Measurements from ENCODE around the gene EBPL.

Gene EBPL

GRCh38 chr13:49690995-49691784, at the start of gene EBPL:
TSS of gene EBPL (minus strand) at chr13:49691486. CDS start at chr13:49691424, 62 bp downstream.
- FAIRE-seq, result peak; percentile 56

- no peak for FAIRE-seq
Observed at GRCh38 chr13:49740870-49741269, 49.6 kb upstream of the EBPL start.

GRCh38 chr13:49739498-49740187, 48.4 kb upstream of the EBPL start:
- FAIRE-seq, result no peak

- FAIRE-seq, result no peak
Observed at GRCh38 chr13:49733181-49733951, 42.1 kb upstream of the EBPL start.

- no peak for FAIRE-seq
Observed at GRCh38 chr13:49731766-49732165, 40.5 kb upstream of the EBPL start.

- FAIRE-seq, result no peak
Observed at GRCh38 chr13:49716615-49717014, 25.3 kb upstream of the EBPL start.

GRCh38 chr13:49714757-49715156, 23.5 kb upstream of the EBPL start:
- FAIRE-seq, result peak; percentile 84

GRCh38 chr13:49711218-49711863, 20.1 kb upstream of the EBPL start:
- no peak for FAIRE-seq

- FAIRE-seq, result peak; percentile 93
Observed at GRCh38 chr13:49704264-49704663, 13.0 kb upstream of the EBPL start.

- no peak for FAIRE-seq
Observed at GRCh38 chr13:49701491-49701890, 10.2 kb upstream of the EBPL start.

- FAIRE-seq, result no peak
Observed at GRCh38 chr13:49697468-49697867, 6.2 kb upstream of the EBPL start.

GRCh38 chr13:49694446-49694845, 3.2 kb upstream of the EBPL start:
- no peak for FAIRE-seq

- FAIRE-seq, result no peak
Observed at GRCh38 chr13:49693877-49694276, 2.6 kb upstream of the EBPL start.

- no peak for FAIRE-seq
Observed at GRCh38 chr13:49693191-49693733, 2.0 kb upstream of the EBPL start.

GRCh38 chr13:49690133-49690994, 922 bp downstream of the EBPL start:
- no peak for FAIRE-seq

- no peak for FAIRE-seq
Observed at GRCh38 chr13:49683489-49683888, 7.8 kb downstream of the EBPL start.

- FAIRE-seq, result no peak
Observed at GRCh38 chr13:49681842-49682435, 9.3 kb downstream of the EBPL start.

- FAIRE-seq, result no peak
Observed at GRCh38 chr13:49679246-49679645, 12.0 kb downstream of the EBPL start.

- FAIRE-seq, result no peak
Observed at GRCh38 chr13:49678191-49678914, 12.9 kb downstream of the EBPL start.

- no peak for FAIRE-seq
Observed at GRCh38 chr13:49676581-49677298, 14.5 kb downstream of the EBPL start.
